ENCODE data around the gene MCM7. TPM values are rescaled to one million over a fixed set of nuclear protein-coding genes. Genes with fewer than 3 reads are reported as not detected.

MCM7 gene
- total and polyA plus RNA-seq, 9 donors: 57.7 to 88.7 (median 80.2) TPM

- 97% methylated on average over 10 of the region's 10 CpGs for WGBS (ENCODE audit: insufficient coverage)
- Histone ChIP-seq H3K36me3 (ENCODE audit: control insufficient read depth, insufficient read depth, low read length) (peaks cover 84% of the 10 kb centered on the region), H3K9me3 (replicated peaks; ENCODE audit: control insufficient read depth, low read depth, low read length) (peaks cover 53% of the 10 kb centered on the region), H3K27me3 (ENCODE audit: control insufficient read depth, insufficient read depth, low read length) (no peaks in the 10 kb centered on the region), H3K4me3 (ENCODE audit: low read length) (no peak overlapping the region), H3K4me1 (ENCODE audit: control insufficient read depth, insufficient read depth, low read length) (no peaks in the 10 kb centered on the region), H3K27ac (ENCODE audit: low read length) (no peak overlapping the region)
- DNase-seq: no peak
Observed at GRCh38 chr7:100072462-100072861, 28.7 kb downstream of the MCM7 start.

- no peak for DNase-seq
- H3K4me1 ChIP-seq (ENCODE audit: control insufficient read depth, insufficient read depth, low read length): no peaks in the 10 kb centered on the region
- peaks cover 75% of the 10 kb centered on the region for H3K36me3 ChIP-seq (ENCODE audit: control insufficient read depth, insufficient read depth, low read length)
- H3K4me3 ChIP-seq (ENCODE audit: low read length): no peak overlapping the region
- no peak overlapping the region for H3K27ac ChIP-seq (ENCODE audit: low read length)
- no peaks in the 10 kb centered on the region for H3K27me3 ChIP-seq (ENCODE audit: control insufficient read depth, insufficient read depth, low read length)
- no CpG with 5 or more reads among the region's 11 CpGs for WGBS (ENCODE audit: insufficient coverage)
- peaks cover 50% of the 10 kb centered on the region for H3K9me3 ChIP-seq (replicated peaks; ENCODE audit: control insufficient read depth, low read depth, low read length)
Observed at GRCh38 chr7:100071018-100071723, 30.0 kb downstream of the MCM7 start.

GRCh38 chr7:100069991-100070390 is 31.2 kb downstream of the MCM7 start:
- peaks cover 75% of the 10 kb centered on the region for H3K36me3 ChIP-seq (ENCODE audit: control insufficient read depth, insufficient read depth, low read length)
- DNase-seq: no peak
- no peak overlapping the region for H3K27ac ChIP-seq (ENCODE audit: low read length)
- H3K4me3 ChIP-seq (ENCODE audit: low read length): no peak overlapping the region
- 88% methylated on average over 4 of the region's 5 CpGs for WGBS (ENCODE audit: insufficient coverage)
- H3K9me3 ChIP-seq (replicated peaks; ENCODE audit: control insufficient read depth, low read depth, low read length): peaks cover 50% of the 10 kb centered on the region
- no peaks in the 10 kb centered on the region for H3K4me1 ChIP-seq (ENCODE audit: control insufficient read depth, insufficient read depth, low read length)
- no peaks in the 10 kb centered on the region for H3K27me3 ChIP-seq (ENCODE audit: control insufficient read depth, insufficient read depth, low read length)

GRCh38 chr7:100066953-100067352 is 34.2 kb downstream of the MCM7 start:
- H3K9me3 ChIP-seq (replicated peaks; ENCODE audit: control insufficient read depth, low read depth, low read length): peaks cover 29% of the 10 kb centered on the region
- H3K27ac ChIP-seq (ENCODE audit: low read length): no peak overlapping the region
- WGBS (ENCODE audit: insufficient coverage): 87% methylated on average over 7 of the region's 7 CpGs
- peaks cover 66% of the 10 kb centered on the region for H3K36me3 ChIP-seq (ENCODE audit: control insufficient read depth, insufficient read depth, low read length)
- DNase-seq: no peak
- H3K4me3 ChIP-seq (ENCODE audit: low read length): no peak overlapping the region
- no peaks in the 10 kb centered on the region for H3K4me1 ChIP-seq (ENCODE audit: control insufficient read depth, insufficient read depth, low read length)
- H3K27me3 ChIP-seq (ENCODE audit: control insufficient read depth, insufficient read depth, low read length): no peaks in the 10 kb centered on the region

GRCh38 chr7:100065452-100066186 is 35.6 kb downstream of the MCM7 start:
- no peak overlapping the region for H3K27ac ChIP-seq (ENCODE audit: low read length)
- peak; percentile 56 for DNase-seq

GRCh38 chr7:100064162-100064561 is 37.0 kb downstream of the MCM7 start:
- no peaks in the 10 kb centered on the region for H3K27me3 ChIP-seq (ENCODE audit: control insufficient read depth, insufficient read depth, low read length)
- H3K9me3 ChIP-seq (replicated peaks; ENCODE audit: control insufficient read depth, low read depth, low read length): peaks cover 3% of the 10 kb centered on the region
- H3K27ac ChIP-seq (ENCODE audit: low read length): no peak overlapping the region
- no peaks in the 10 kb centered on the region for H3K4me1 ChIP-seq (ENCODE audit: control insufficient read depth, insufficient read depth, low read length)
- no peak overlapping the region for H3K4me3 ChIP-seq (ENCODE audit: low read length)
- 87% methylated on average over 3 of the region's 9 CpGs for WGBS (ENCODE audit: insufficient coverage)
- H3K36me3 ChIP-seq (ENCODE audit: control insufficient read depth, insufficient read depth, low read length): peaks cover 47% of the 10 kb centered on the region
- no peak for DNase-seq

More at GRCh38 chr7:100065452-100066186, 35.6 kb downstream of the MCM7 start:
- H3K36me3 ChIP-seq (ENCODE audit: control insufficient read depth, insufficient read depth, low read length): peaks cover 56% of the 10 kb centered on the region
- 100% methylated on average over 1 of the region's 8 CpGs for WGBS (ENCODE audit: insufficient coverage)
- peaks cover 16% of the 10 kb centered on the region for H3K9me3 ChIP-seq (replicated peaks; ENCODE audit: control insufficient read depth, low read depth, low read length)
- no peaks in the 10 kb centered on the region for H3K27me3 ChIP-seq (ENCODE audit: control insufficient read depth, insufficient read depth, low read length)
- H3K4me1 ChIP-seq (ENCODE audit: control insufficient read depth, insufficient read depth, low read length): no peaks in the 10 kb centered on the region
- H3K4me3 ChIP-seq (ENCODE audit: low read length): no peak overlapping the region

- peaks cover 53% of the 10 kb centered on the region for H3K36me3 ChIP-seq (ENCODE audit: control insufficient read depth, insufficient read depth, low read length)
- no peak overlapping the region for H3K4me3 ChIP-seq (ENCODE audit: low read length)
- no peak for DNase-seq
- H3K4me1 ChIP-seq (ENCODE audit: control insufficient read depth, insufficient read depth, low read length): no peaks in the 10 kb centered on the region
- 94% methylated on average over 2 of the region's 4 CpGs for WGBS (ENCODE audit: insufficient coverage)
- no peaks in the 10 kb centered on the region for H3K9me3 ChIP-seq (replicated peaks; ENCODE audit: control insufficient read depth, low read depth, low read length)
- H3K27ac ChIP-seq (ENCODE audit: low read length): no peak overlapping the region
- H3K27me3 ChIP-seq (ENCODE audit: control insufficient read depth, insufficient read depth, low read length): no peaks in the 10 kb centered on the region
Observed at GRCh38 chr7:100063376-100063775, 37.8 kb downstream of the MCM7 start.

GRCh38 chr7:100061518-100062193 is 39.5 kb downstream of the MCM7 start:
- WGBS (ENCODE audit: insufficient coverage): 94% methylated on average over 5 of the region's 11 CpGs
- H3K27me3 ChIP-seq (ENCODE audit: control insufficient read depth, insufficient read depth, low read length): no peaks in the 10 kb centered on the region
- DNase-seq: peak; percentile 66
- H3K27ac ChIP-seq (ENCODE audit: low read length): peak overlapping the region; percentile 45
- H3K9me3 ChIP-seq (replicated peaks; ENCODE audit: control insufficient read depth, low read depth, low read length): no peaks in the 10 kb centered on the region
- peaks cover 65% of the 10 kb centered on the region for H3K36me3 ChIP-seq (ENCODE audit: control insufficient read depth, insufficient read depth, low read length)
- H3K4me1 ChIP-seq (ENCODE audit: control insufficient read depth, insufficient read depth, low read length): no peaks in the 10 kb centered on the region
- H3K4me3 ChIP-seq (ENCODE audit: low read length): no peak overlapping the region

- Histone ChIP-seq H3K36me3 (ENCODE audit: control insufficient read depth, insufficient read depth, low read length) (peaks cover 49% of the 10 kb centered on the region), H3K4me3 (ENCODE audit: low read length) (no peak overlapping the region), H3K4me1 (ENCODE audit: control insufficient read depth, insufficient read depth, low read length) (no peaks in the 10 kb centered on the region), H3K27ac (ENCODE audit: low read length) (no peak overlapping the region), H3K9me3 (replicated peaks; ENCODE audit: control insufficient read depth, low read depth, low read length) (no peaks in the 10 kb centered on the region), H3K27me3 (ENCODE audit: control insufficient read depth, insufficient read depth, low read length) (no peaks in the 10 kb centered on the region)
- 96% methylated on average over 4 of the region's 5 CpGs for WGBS (ENCODE audit: insufficient coverage)
- no peak for DNase-seq
Observed at GRCh38 chr7:100059251-100059739, 41.9 kb downstream of the MCM7 start.

- H3K36me3 ChIP-seq (ENCODE audit: control insufficient read depth, insufficient read depth, low read length): peaks cover 42% of the 10 kb centered on the region
- 96% methylated on average over 10 of the region's 10 CpGs for WGBS (ENCODE audit: insufficient coverage)
- H3K27me3 ChIP-seq (ENCODE audit: control insufficient read depth, insufficient read depth, low read length): no peaks in the 10 kb centered on the region
- no peak for DNase-seq
- no peak overlapping the region for H3K27ac ChIP-seq (ENCODE audit: low read length)
- no peaks in the 10 kb centered on the region for H3K9me3 ChIP-seq (replicated peaks; ENCODE audit: control insufficient read depth, low read depth, low read length)
- no peak overlapping the region for H3K4me3 ChIP-seq (ENCODE audit: low read length)
- H3K4me1 ChIP-seq (ENCODE audit: control insufficient read depth, insufficient read depth, low read length): peaks cover 4% of the 10 kb centered on the region
Observed at GRCh38 chr7:100057006-100057405, 44.2 kb downstream of the MCM7 start.

All from muscle of leg (tissue), 11 donors.